ENCODE data around the gene SGK1. TPM values are rescaled to one million over a fixed set of nuclear protein-coding genes. Genes with fewer than 3 reads are reported as not detected.

Gene SGK1
- total RNA-seq, 1 donor from 2014 or later: 15.8 TPM

GRCh38 chr6:134223796-134224420 is 94.0 kb downstream of the SGK1 start:
- TF ChIP-seq EZH2 (IDR thresholded peaks at IDR 0.05) (no peak), EZH2phosphoT487 (IDR thresholded peaks at IDR 0.05) (no peak), CTCF (IDR thresholded peaks at IDR 0.05) (no peak)
- H3K4me1 Mint-ChIP-seq: no peaks in the 10 kb centered on the region
- no peak overlapping the region for H3K4me3 Mint-ChIP-seq
- no peak overlapping the region for H3K4me3 ChIP-seq
- H3K79me2 ChIP-seq (ENCODE audit: low read depth): no peaks in the 10 kb centered on the region
- H4K20me1 ChIP-seq (ENCODE audit: low read depth): no peaks in the 10 kb centered on the region
- H3K9me3 ChIP-seq (ENCODE audit: low read depth): no peaks in the 10 kb centered on the region
- DNase-seq (ENCODE audit: low spot score): no peak
- H3K9ac ChIP-seq: no peak overlapping the region
- H3K9me3 Mint-ChIP-seq: no peaks in the 10 kb centered on the region
- H3K36me3 ChIP-seq: no peaks in the 10 kb centered on the region
- no peaks in the 10 kb centered on the region for H3F3A ChIP-seq (ENCODE audit: low read depth)
- peaks cover 2% of the 10 kb centered on the region for H3K27me3 Mint-ChIP-seq (ENCODE audit: insufficient read depth, low read depth)
- H3K4me1 ChIP-seq: no peaks in the 10 kb centered on the region
- H3K27ac Mint-ChIP-seq: no peak overlapping the region
- H3K36me3 Mint-ChIP-seq: no peaks in the 10 kb centered on the region
- no peak overlapping the region for H3K4me2 ChIP-seq
- no peak overlapping the region for H2AFZ ChIP-seq (replicated peaks)
- no peak overlapping the region for H3K27ac ChIP-seq
- no peaks in the 10 kb centered on the region for H3K27me3 ChIP-seq

DNA sequence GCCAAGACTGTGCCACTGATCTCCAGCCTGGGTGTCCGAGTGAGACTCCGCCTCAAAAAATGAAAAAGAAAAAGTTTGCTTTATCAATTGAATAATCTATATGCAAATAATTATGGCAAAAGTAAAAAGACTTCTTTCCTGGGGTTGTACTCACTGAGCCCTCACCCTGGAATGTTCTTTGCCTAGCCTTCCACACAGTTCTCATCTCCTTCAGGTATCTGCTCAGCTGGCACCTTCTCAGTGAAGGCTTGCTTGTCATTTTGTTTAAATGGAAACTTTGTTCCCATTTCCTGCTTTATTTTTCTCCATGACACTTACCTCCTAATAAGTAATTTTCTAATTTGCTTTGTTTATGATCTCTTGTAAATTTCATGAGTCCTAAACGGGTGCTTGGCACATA is 96.7 kb downstream of the SGK1 start:
- no peak overlapping the region for H3K4me3 ChIP-seq
- DNase-seq (ENCODE audit: low spot score): no peak
- no peaks in the 10 kb centered on the region for H3K4me1 ChIP-seq
- H3K4me1 Mint-ChIP-seq: no peaks in the 10 kb centered on the region
- H3K9me3 ChIP-seq (ENCODE audit: low read depth): no peaks in the 10 kb centered on the region
- H2AFZ ChIP-seq (replicated peaks): no peak overlapping the region
- no peak overlapping the region for H3K27ac Mint-ChIP-seq
- no peaks in the 10 kb centered on the region for H3K36me3 Mint-ChIP-seq
- H3K27me3 Mint-ChIP-seq (ENCODE audit: insufficient read depth, low read depth): peaks cover 2% of the 10 kb centered on the region
- no peaks in the 10 kb centered on the region for H3K36me3 ChIP-seq
- H3K4me3 Mint-ChIP-seq: no peak overlapping the region
- no peaks in the 10 kb centered on the region for H3K79me2 ChIP-seq (ENCODE audit: low read depth)
- no peaks in the 10 kb centered on the region for H4K20me1 ChIP-seq (ENCODE audit: low read depth)
- H3K9me3 Mint-ChIP-seq: no peaks in the 10 kb centered on the region
- H3K27me3 ChIP-seq: no peaks in the 10 kb centered on the region
- H3K9ac ChIP-seq: no peak overlapping the region
- no peak overlapping the region for H3K27ac ChIP-seq
- TF ChIP-seq CTCF (IDR thresholded peaks at IDR 0.05): no peak
- TF ChIP-seq EZH2phosphoT487 (IDR thresholded peaks at IDR 0.05): no peak
- TF ChIP-seq EZH2 (IDR thresholded peaks at IDR 0.05): no peak
- H3K4me2 ChIP-seq: no peak overlapping the region
- no peaks in the 10 kb centered on the region for H3F3A ChIP-seq (ENCODE audit: low read depth)

GRCh38 chr6:134217798-134218140 is 100.1 kb downstream of the SGK1 start:
- no peak overlapping the region for H3K27ac Mint-ChIP-seq

More at GRCh38 chr6:134217798-134218140, 100.1 kb downstream of the SGK1 start:
- Mint-ChIP-seq H3K27me3 (ENCODE audit: insufficient read depth, low read depth) (no peaks in the 10 kb centered on the region), H3K9me3 (no peaks in the 10 kb centered on the region), H3K4me3 (no peak overlapping the region), H3K36me3 (no peaks in the 10 kb centered on the region), H3K4me1 (no peaks in the 10 kb centered on the region)
- no peaks in the 10 kb centered on the region for H3K79me2 ChIP-seq (ENCODE audit: low read depth)
- no peak overlapping the region for H2AFZ ChIP-seq (replicated peaks)
- H3K4me1 ChIP-seq: no peaks in the 10 kb centered on the region
- H3K27ac ChIP-seq: no peak overlapping the region
- DNase-seq (ENCODE audit: low spot score): no peak
- no peak for TF ChIP-seq EZH2 (IDR thresholded peaks at IDR 0.05)
- no peak for TF ChIP-seq EZH2phosphoT487 (IDR thresholded peaks at IDR 0.05)
- no peak for TF ChIP-seq CTCF (IDR thresholded peaks at IDR 0.05)
- no peaks in the 10 kb centered on the region for H3K9me3 ChIP-seq (ENCODE audit: low read depth)
- no peaks in the 10 kb centered on the region for H4K20me1 ChIP-seq (ENCODE audit: low read depth)
- H3K27me3 ChIP-seq: no peaks in the 10 kb centered on the region
- H3K4me3 ChIP-seq: no peak overlapping the region
- H3K4me2 ChIP-seq: no peak overlapping the region
- no peaks in the 10 kb centered on the region for H3K36me3 ChIP-seq
- H3F3A ChIP-seq (ENCODE audit: low read depth): no peaks in the 10 kb centered on the region
- H3K9ac ChIP-seq: no peak overlapping the region
